Thoracic aorta (tissue), 2 donors: ENCODE data around the gene APOBEC3C. TPM values are rescaled to one million over a fixed set of nuclear protein-coding genes. Genes with fewer than 3 reads are reported as not detected.
"Not testable (repeated sequence)": the region's sequence is repeated elsewhere in the genome, so short reads cannot be mapped to it uniquely, and the experiment has no call there.

ENCODE experiments used
- ATAC-seq: fragments of 150-250 bp; one replicate; pipeline ENCODE4 v1.8.0; 2017; ENCODE audit warnings: low read depth; ENCODE audit not compliant: insufficient number of reproducible peaks, low FRiP score
- DNase-seq: peaks from one replicate; pipeline ENCODE4 v3.0.0-alpha.2; 2020; ENCODE audit warnings: low spot score
- H3K27ac ChIP-seq, 2 donors: fragments of 200-600 bp; sonication (generic); 1 replicate in 1 of 2; 2 replicates in 1 of 2; pipeline ENCODE4 v1.5.1; 2016; ENCODE audit warnings: mild to moderate bottlenecking in 2 of 2, moderate library complexity in 2 of 2
- H3K27me3 ChIP-seq: fragments of 200-600 bp; sonication (generic); replicated peaks from 2 replicates; pipeline ENCODE4 v1.6.0; 2016; ENCODE audit warnings: mild to moderate bottlenecking; ENCODE audit not compliant: insufficient read depth
- H3K36me3 ChIP-seq: fragments of 200-600 bp; sonication (generic); one replicate; pipeline ENCODE4 v1.5.1; 2016
- H3K4me1 ChIP-seq, 2 donors: fragments of 200-600 bp; sonication (generic); 1 replicate in 1 of 2; 2 replicates in 1 of 2; pipeline versions ENCODE4 v1.5.1 to v1.6.0; 2016; ENCODE audit warnings: low read depth in 2 of 2, mild to moderate bottlenecking in 1 of 2; ENCODE audit not compliant: control insufficient read depth in 1 of 2
- H3K4me3 ChIP-seq: fragments of 200-600 bp; sonication (generic); 2 replicates; pipeline ENCODE4 v1.5.1; 2016; ENCODE audit warnings: mild to moderate bottlenecking
- H3K9me3 ChIP-seq: fragments of 200-600 bp; sonication (generic); 2 replicates; pipeline ENCODE4 v1.5.1; 2016
- total RNA-seq, 2 donors: library from RNA; depleted of rRNA; stranded (reverse); fragments of >200 nt; gene quantifications; one replicate each; pipeline versions ENCODE4 v1.1.0 to v1.2.3, GENCODE V29; 2016
- TF ChIP-seq, protein P1 (sequence below): fragments of 200-600 bp; sonication (generic); IDR thresholded peaks from one replicate; pipeline ENCODE4 v1.5.1; 2019; ENCODE audit warnings: antibody characterized with exemption

Gene APOBEC3C
- total RNA-seq, 2 donors from 2014 or later = 5.5 to 22.3 TPM

DNA sequence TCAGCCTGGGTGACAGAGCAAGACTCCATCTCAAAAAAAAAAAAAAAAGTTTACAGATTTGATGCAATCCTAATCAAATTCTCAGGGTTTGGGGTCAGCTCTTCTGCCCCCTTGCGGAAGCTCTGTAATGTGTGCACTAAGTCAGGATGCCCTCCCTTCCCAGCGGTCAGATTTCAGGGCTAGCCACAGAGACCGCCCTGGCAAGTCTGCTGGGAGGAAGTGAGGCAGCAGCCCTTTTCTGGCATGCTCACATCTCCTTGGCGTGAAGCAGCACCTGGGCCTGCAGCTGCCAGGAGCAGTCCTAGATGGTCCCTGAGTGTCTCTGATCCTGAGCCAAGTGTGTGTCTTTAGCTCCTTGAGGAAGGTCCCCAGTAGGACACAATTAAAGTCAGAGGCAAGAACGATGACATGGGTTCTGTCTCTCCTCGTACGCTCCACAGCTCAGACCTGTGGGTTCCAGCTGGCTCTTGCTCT, 10.9 kb upstream of the APOBEC3C start:
- Histone ChIP-seq H3K4me1 (no peaks in the 10 kb centered on the region), H3K4me3 (no peak overlapping the region), H3K9me3 (no peaks in the 10 kb centered on the region), H3K36me3 (no peaks in the 10 kb centered on the region), H3K27ac (no peak overlapping the region), H3K27me3 (no peaks in the 10 kb centered on the region)
- ATAC-seq (peak; percentile 60), DNase-seq (peak; percentile 43)
- TF ChIP-seq, protein P1, sequence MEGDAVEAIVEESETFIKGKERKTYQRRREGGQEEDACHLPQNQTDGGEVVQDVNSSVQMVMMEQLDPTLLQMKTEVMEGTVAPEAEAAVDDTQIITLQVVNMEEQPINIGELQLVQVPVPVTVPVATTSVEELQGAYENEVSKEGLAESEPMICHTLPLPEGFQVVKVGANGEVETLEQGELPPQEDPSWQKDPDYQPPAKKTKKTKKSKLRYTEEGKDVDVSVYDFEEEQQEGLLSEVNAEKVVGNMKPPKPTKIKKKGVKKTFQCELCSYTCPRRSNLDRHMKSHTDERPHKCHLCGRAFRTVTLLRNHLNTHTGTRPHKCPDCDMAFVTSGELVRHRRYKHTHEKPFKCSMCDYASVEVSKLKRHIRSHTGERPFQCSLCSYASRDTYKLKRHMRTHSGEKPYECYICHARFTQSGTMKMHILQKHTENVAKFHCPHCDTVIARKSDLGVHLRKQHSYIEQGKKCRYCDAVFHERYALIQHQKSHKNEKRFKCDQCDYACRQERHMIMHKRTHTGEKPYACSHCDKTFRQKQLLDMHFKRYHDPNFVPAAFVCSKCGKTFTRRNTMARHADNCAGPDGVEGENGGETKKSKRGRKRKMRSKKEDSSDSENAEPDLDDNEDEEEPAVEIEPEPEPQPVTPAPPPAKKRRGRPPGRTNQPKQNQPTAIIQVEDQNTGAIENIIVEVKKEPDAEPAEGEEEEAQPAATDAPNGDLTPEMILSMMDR = peak; percentile 68

DNA sequence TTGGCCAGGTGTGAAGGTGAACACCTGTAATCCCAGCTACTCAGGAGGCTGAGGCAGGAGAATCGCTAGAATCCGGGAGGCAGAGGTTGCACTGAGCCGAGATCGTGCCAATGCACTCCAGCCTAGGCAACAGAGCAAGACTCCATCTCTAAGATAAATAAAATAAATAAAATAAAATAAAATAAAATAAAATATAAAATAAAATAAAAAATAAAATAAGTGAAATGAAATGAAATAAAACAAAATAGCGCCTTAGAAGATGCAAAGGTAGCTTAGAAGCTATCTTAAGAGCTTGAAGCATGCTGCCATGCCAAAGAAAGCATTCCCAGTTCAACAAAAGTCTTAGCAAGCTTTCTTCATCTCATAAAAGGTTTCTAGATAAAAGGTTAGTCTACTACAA, 6.9 kb upstream of the APOBEC3C start:
- no peak for DNase-seq
- Histone ChIP-seq H3K27ac (no peak overlapping the region), H3K27me3 (no peaks in the 10 kb centered on the region), H3K4me3 (no peak overlapping the region), H3K4me1 (no peaks in the 10 kb centered on the region), H3K36me3 (no peaks in the 10 kb centered on the region), H3K9me3 (no peaks in the 10 kb centered on the region)
- TF ChIP-seq, protein P1 = no peak
- no peak for ATAC-seq

DNA sequence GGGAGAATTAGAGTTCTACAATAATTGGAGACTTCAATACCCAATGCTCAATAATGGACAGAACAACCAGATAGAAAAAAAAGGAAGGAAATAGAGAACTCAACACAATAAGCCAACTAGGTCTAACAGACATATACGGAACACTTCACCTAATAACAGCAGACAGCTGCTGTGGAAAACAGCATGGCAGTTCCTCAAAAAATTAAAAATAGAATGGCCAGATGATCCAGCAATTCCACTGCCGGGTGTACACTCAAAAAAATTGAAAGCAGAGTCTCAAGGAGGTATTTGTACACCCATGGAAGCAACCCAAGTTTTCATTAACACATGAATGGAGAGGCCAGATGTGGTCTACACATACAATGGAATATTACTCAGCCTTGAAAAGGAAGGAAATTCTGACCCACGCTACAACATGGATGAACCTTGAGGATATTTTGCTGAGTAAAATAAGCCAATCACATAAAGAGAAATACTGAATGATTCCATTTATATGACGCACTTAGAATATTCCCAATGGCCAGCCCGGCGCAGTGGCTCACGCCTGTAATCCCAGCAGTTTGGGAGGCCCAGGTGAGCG, 5.7 kb upstream of the APOBEC3C start:
- not testable (repeated sequence) for H3K36me3 ChIP-seq, DNase-seq, H3K9me3 ChIP-seq, H3K27ac ChIP-seq, H3K27me3 ChIP-seq, H3K4me3 ChIP-seq, ATAC-seq, H3K4me1 ChIP-seq

DNA sequence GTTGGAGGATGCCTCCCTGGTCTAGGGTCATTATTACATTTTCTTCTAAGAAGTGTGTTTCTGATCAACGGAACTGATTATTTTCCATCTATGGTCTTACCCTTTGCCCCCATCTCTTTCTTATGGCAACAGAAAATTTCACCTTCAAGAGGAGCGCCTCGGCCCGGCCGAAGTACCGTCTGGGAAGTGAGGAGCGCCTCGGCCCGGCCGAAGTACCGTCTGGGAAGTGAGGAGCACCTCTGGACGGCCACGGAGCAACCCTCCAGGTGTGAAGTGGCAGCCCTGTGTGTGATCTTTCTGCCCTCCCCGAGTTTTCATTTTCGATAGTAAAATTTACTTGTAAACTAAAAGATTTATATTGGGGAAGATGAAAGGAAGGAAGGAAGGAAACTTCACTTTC, 3.1 kb upstream of the APOBEC3C start:
- Histone ChIP-seq H3K27ac (no peak overlapping the region), H3K36me3 (no peaks in the 10 kb centered on the region), H3K4me3 (no peak overlapping the region), H3K9me3 (no peaks in the 10 kb centered on the region), H3K27me3 (no peaks in the 10 kb centered on the region), H3K4me1 (peaks cover 9 to 11% of the 10 kb centered on the region in 2 donors)
- TF ChIP-seq, protein P1 = no peak
- no peak for DNase-seq
- ATAC-seq = no peak

DNA sequence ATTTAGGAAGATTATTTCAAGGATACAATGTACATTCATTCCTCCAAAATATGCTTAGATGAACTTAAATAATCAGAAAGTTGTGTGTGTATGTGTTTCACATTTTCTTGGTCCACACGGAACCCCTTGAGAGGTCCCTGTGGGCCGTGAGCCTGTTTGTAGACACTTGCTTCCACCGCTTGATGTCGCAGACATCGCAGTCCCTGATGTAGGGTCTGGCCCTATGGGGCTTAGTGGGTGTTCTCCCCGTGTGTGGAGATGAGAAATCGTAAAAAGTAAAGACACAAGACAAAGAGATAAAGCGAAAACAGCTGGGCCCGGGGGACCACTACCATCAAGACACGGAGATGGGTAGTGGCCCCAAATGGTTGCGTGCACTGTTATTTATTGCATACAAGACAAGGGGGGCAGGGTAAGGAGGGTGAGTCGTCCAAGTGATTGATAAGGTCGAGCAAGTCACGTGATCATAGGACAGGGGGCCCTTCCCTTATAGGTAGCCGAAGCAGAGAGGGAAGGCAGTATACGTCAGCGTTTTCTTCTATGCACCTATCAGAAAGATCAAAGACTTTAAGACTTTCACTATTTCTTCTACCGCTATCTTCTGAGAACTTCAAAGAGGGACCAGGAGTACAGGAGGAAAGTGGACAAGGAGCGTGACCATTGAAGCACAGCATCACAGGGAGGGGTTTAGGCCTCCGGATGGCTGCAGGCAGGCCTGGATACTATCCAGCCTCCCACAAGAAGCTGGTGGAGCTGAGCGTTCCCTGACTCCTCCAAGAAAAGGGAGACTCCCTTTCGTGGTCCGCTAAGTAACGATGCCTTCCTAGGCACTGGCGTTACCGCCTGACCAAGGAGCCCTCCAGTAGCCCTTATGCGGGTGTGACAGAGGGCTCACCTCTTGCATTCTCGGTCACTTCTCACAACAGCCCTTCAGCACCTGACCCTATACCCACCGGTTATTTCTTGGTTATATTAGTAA, 1.2 kb upstream of the APOBEC3C start:
- Histone ChIP-seq H3K9me3 (no peaks in the 10 kb centered on the region), H3K4me1 (peaks cover 9 to 11% of the 10 kb centered on the region in 2 donors), H3K27ac (no peak overlapping the region), H3K27me3 (no peaks in the 10 kb centered on the region), H3K4me3 (no peak overlapping the region), H3K36me3 (no peaks in the 10 kb centered on the region)
- DNase-seq (no peak), ATAC-seq (no peak)
- TF ChIP-seq, protein P1 = no peak

DNA sequence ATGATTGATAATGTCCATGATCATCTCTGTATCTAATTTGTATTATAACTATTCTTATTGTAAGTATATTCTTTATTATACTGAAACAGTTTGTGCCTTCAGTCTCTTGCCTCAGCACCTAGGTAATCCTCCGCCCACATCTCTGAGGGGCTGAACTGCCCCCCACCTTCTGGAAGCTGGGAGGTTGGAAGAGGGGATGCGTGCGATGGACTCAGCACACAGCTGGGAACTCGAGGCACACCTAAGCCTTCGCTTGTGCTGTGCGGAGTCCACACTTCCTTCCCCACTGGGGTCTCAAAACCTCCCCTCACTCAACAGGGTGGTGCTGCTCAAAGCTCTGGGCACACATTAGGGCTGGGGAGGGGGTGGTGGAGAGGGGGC, 506 bp upstream of the APOBEC3C start:
- not testable (repeated sequence) for H3K9me3 ChIP-seq, DNase-seq, H3K27me3 ChIP-seq, ATAC-seq, H3K36me3 ChIP-seq
- H3K27ac ChIP-seq = peak overlapping the region; percentile 22 to 71
- H3K4me3 ChIP-seq = peak overlapping the region; percentile 82
- peaks cover 9 to 11% of the 10 kb centered on the region in 2 donors for H3K4me1 ChIP-seq

DNA sequence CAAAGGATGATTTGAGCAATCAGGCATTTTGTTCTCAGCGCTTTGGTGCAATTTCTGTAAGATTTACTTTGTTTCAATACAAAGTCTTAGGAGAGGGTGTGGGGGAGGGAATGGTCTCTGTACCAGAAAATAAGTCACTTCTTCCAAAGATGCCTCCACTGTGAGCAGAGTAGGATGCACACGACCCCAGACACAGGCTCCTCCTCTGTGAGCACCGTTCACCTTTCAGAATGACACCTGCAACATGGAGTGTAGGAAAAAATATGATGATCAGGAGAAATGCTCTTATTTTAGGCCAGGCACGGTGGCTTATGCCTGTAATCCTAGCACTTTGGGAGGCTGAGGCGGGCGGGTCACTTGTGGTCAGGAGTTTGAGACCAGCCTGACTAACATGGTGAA, 665 bp downstream of the APOBEC3C start:
- H3K36me3 ChIP-seq, H3K9me3 ChIP-seq, ATAC-seq, DNase-seq, H3K27me3 ChIP-seq: not testable (repeated sequence)
- peak overlapping the region; percentile 82 for H3K4me3 ChIP-seq
- peaks cover 9 to 11% of the 10 kb centered on the region in 2 donors for H3K4me1 ChIP-seq
- H3K27ac ChIP-seq = peak overlapping the region; percentile 22 to 71
